ENCODE results near the gene FAM120AOS.

FAM120AOS gene

GRCh38 chr9:93437996-93438395 lies 15.4 kb downstream of the FAM120AOS start:
- peak; percentile 12 for DNase-seq (ENCODE audit: low spot score)

- no peak for DNase-seq (ENCODE audit: low spot score)
Observed at GRCh38 chr9:93436655-93437407, 16.6 kb downstream of the FAM120AOS start.

GRCh38 chr9:93436218-93436617 lies 17.2 kb downstream of the FAM120AOS start:
- no peak for DNase-seq (ENCODE audit: low spot score)

GRCh38 chr9:93435386-93435785 lies 18.0 kb downstream of the FAM120AOS start:
- no peak for DNase-seq (ENCODE audit: low spot score)

GRCh38 chr9:93434056-93434455 lies 19.3 kb downstream of the FAM120AOS start:
- DNase-seq (ENCODE audit: low spot score), result no peak

GRCh38 chr9:93432964-93433363 lies 20.4 kb downstream of the FAM120AOS start:
- DNase-seq (ENCODE audit: low spot score), result no peak

GRCh38 chr9:93431539-93432105 lies 21.8 kb downstream of the FAM120AOS start:
- DNase-seq (ENCODE audit: low spot score), result peak; percentile 18

- DNase-seq (ENCODE audit: low spot score), result no peak
Observed at GRCh38 chr9:93427655-93428379, 25.6 kb downstream of the FAM120AOS start.

GRCh38 chr9:93422977-93423616 lies 30.3 kb downstream of the FAM120AOS start:
- no peak for DNase-seq (ENCODE audit: low spot score)

- no peak for DNase-seq (ENCODE audit: low spot score)
Observed at GRCh38 chr9:93419023-93419422, 34.4 kb downstream of the FAM120AOS start.

- DNase-seq (ENCODE audit: low spot score), result no peak
Observed at GRCh38 chr9:93417538-93417937, 35.8 kb downstream of the FAM120AOS start.

- no peak for DNase-seq (ENCODE audit: low spot score)
Observed at GRCh38 chr9:93416530-93417235, 36.7 kb downstream of the FAM120AOS start.

GRCh38 chr9:93415176-93415690 lies 38.1 kb downstream of the FAM120AOS start:
- DNase-seq (ENCODE audit: low spot score), result no peak

- DNase-seq (ENCODE audit: low spot score), result no peak
Observed at GRCh38 chr9:93413530-93413929, 39.9 kb downstream of the FAM120AOS start.

- no peak for DNase-seq (ENCODE audit: low spot score)
Observed at GRCh38 chr9:93406371-93406770, 47.0 kb downstream of the FAM120AOS start.

GRCh38 chr9:93398471-93398870 lies 54.9 kb downstream of the FAM120AOS start:
- no peak for DNase-seq (ENCODE audit: low spot score)

GRCh38 chr9:93397661-93398373 lies 55.6 kb downstream of the FAM120AOS start:
- DNase-seq (ENCODE audit: low spot score), result no peak

Measured in Ammon's horn (tissue), 1 donor.